Activated T-cell treated with anti-CD3 and anti-CD28 coated beads, Interleukin-2, amount 50 U/mL, for 24 hours (primary cell): Measurements from ENCODE around the gene ECSCR.
"Not testable (repeated sequence)": the region's sequence is repeated elsewhere in the genome, so short reads cannot be mapped to it uniquely, and the experiment has no call there.

Experiments
- DNase-seq: peaks from one replicate; pipeline ENCODE4 v3.0.0-alpha.2; 2020
- H3K27ac Mint-ChIP-seq: 2 replicates; pipeline ENCODE4 v1.8.0; 2020; ENCODE audit warnings: mild to moderate bottlenecking, mixed read lengths
- H3K27me3 Mint-ChIP-seq: 2 replicates; pipeline ENCODE4 v1.8.0; 2020; ENCODE audit warnings: mixed read lengths
- H3K36me3 Mint-ChIP-seq: 2 replicates; pipeline ENCODE4 v1.8.0; 2020; ENCODE audit warnings: low read depth, mixed read lengths
- H3K4me1 Mint-ChIP-seq: 2 replicates; pipeline ENCODE4 v1.8.0; 2020; ENCODE audit warnings: low read depth, mixed read lengths
- H3K4me3 Mint-ChIP-seq: 2 replicates; pipeline ENCODE4 v1.8.0; 2020; ENCODE audit warnings: mild to moderate bottlenecking, moderate library complexity, mixed read lengths
- H3K9me3 Mint-ChIP-seq: 2 replicates; pipeline ENCODE4 v1.8.0; 2020; ENCODE audit warnings: mixed read lengths

Gene ECSCR

GRCh38 chr5:139416651-139417050 lies 45.9 kb downstream of the ECSCR start:
- Mint-ChIP-seq H3K4me3 (no peak overlapping the region), H3K36me3 (peaks cover 86% of the 10 kb centered on the region), H3K4me1 (peaks cover 56% of the 10 kb centered on the region), H3K27ac (peak overlapping the region; percentile 99), H3K9me3 (no peaks in the 10 kb centered on the region), H3K27me3 (no peaks in the 10 kb centered on the region)
- no peak for DNase-seq

- DNase-seq = no peak
- Mint-ChIP-seq H3K4me1 (peaks cover 56% of the 10 kb centered on the region), H3K4me3 (peak overlapping the region; percentile 56), H3K27me3 (no peaks in the 10 kb centered on the region), H3K36me3 (peaks cover 85% of the 10 kb centered on the region), H3K9me3 (no peaks in the 10 kb centered on the region), H3K27ac (peak overlapping the region; percentile 99)
These were observed 46.7 kb downstream of the ECSCR start for GRCh38 chr5:139415869-139416268.

GRCh38 chr5:139415221-139415861 lies 47.2 kb downstream of the ECSCR start:
- Mint-ChIP-seq H3K36me3 (peaks cover 79% of the 10 kb centered on the region), H3K27me3 (no peaks in the 10 kb centered on the region), H3K27ac (peak overlapping the region; percentile 99), H3K4me3 (peak overlapping the region; percentile 56), H3K4me1 (peaks cover 56% of the 10 kb centered on the region), H3K9me3 (no peaks in the 10 kb centered on the region)
- DNase-seq = peak; percentile 62

- DNase-seq = no peak
- Mint-ChIP-seq H3K4me3 (peak overlapping the region; percentile 56), H3K27ac (peak overlapping the region; percentile 99), H3K4me1 (peaks cover 56% of the 10 kb centered on the region), H3K36me3 (peaks cover 73% of the 10 kb centered on the region), H3K27me3 (no peaks in the 10 kb centered on the region), H3K9me3 (no peaks in the 10 kb centered on the region)
These were observed 47.9 kb downstream of the ECSCR start for GRCh38 chr5:139414581-139415130.

GRCh38 chr5:139413963-139414362 lies 48.6 kb downstream of the ECSCR start:
- DNase-seq = no peak
- peaks cover 66% of the 10 kb centered on the region for H3K36me3 Mint-ChIP-seq
- peaks cover 56% of the 10 kb centered on the region for H3K4me1 Mint-ChIP-seq
- H3K4me3 Mint-ChIP-seq = peak overlapping the region; percentile 56
- H3K27ac Mint-ChIP-seq = peak overlapping the region; percentile 99
- H3K9me3 Mint-ChIP-seq = no peaks in the 10 kb centered on the region
- H3K27me3 Mint-ChIP-seq = no peaks in the 10 kb centered on the region

GRCh38 chr5:139413153-139413552 lies 49.4 kb downstream of the ECSCR start:
- no peak overlapping the region for H3K4me3 Mint-ChIP-seq
- peaks cover 58% of the 10 kb centered on the region for H3K36me3 Mint-ChIP-seq
- peaks cover 53% of the 10 kb centered on the region for H3K4me1 Mint-ChIP-seq
- no peak for DNase-seq
- H3K27ac Mint-ChIP-seq = peak overlapping the region; percentile 99
- no peaks in the 10 kb centered on the region for H3K9me3 Mint-ChIP-seq
- H3K27me3 Mint-ChIP-seq = no peaks in the 10 kb centered on the region

- no peak for DNase-seq
- Mint-ChIP-seq H3K36me3 (peaks cover 39% of the 10 kb centered on the region), H3K9me3 (no peaks in the 10 kb centered on the region), H3K4me3 (no peak overlapping the region), H3K27ac (no peak overlapping the region), H3K4me1 (peaks cover 45% of the 10 kb centered on the region), H3K27me3 (no peaks in the 10 kb centered on the region)
These were observed 51.3 kb downstream of the ECSCR start for GRCh38 chr5:139410993-139411828.

GRCh38 chr5:139410121-139410992 lies 52.2 kb downstream of the ECSCR start:
- peaks cover 33% of the 10 kb centered on the region for H3K36me3 Mint-ChIP-seq
- no peaks in the 10 kb centered on the region for H3K9me3 Mint-ChIP-seq
- H3K4me3 Mint-ChIP-seq = no peak overlapping the region
- H3K4me1 Mint-ChIP-seq = peaks cover 36% of the 10 kb centered on the region
- no peak overlapping the region for H3K27ac Mint-ChIP-seq
- H3K27me3 Mint-ChIP-seq = no peaks in the 10 kb centered on the region
- no peak for DNase-seq

GRCh38 chr5:139409116-139409515 lies 53.4 kb downstream of the ECSCR start:
- H3K4me3 Mint-ChIP-seq, H3K9me3 Mint-ChIP-seq, DNase-seq, H3K27me3 Mint-ChIP-seq, H3K27ac Mint-ChIP-seq: not testable (repeated sequence)
- peaks cover 24% of the 10 kb centered on the region for H3K36me3 Mint-ChIP-seq
- peaks cover 32% of the 10 kb centered on the region for H3K4me1 Mint-ChIP-seq

- no peaks in the 10 kb centered on the region for H3K9me3 Mint-ChIP-seq
- H3K27ac Mint-ChIP-seq = no peak overlapping the region
- H3K27me3 Mint-ChIP-seq = no peaks in the 10 kb centered on the region
- peaks cover 20% of the 10 kb centered on the region for H3K36me3 Mint-ChIP-seq
- no peak for DNase-seq
- H3K4me1 Mint-ChIP-seq = peaks cover 29% of the 10 kb centered on the region
- H3K4me3 Mint-ChIP-seq = no peak overlapping the region
These were observed 54.4 kb downstream of the ECSCR start for GRCh38 chr5:139408191-139408590.

GRCh38 chr5:139407517-139407916 lies 55.0 kb downstream of the ECSCR start:
- no peak for DNase-seq
- Mint-ChIP-seq H3K36me3 (peaks cover 13% of the 10 kb centered on the region), H3K27ac (no peak overlapping the region), H3K4me3 (no peak overlapping the region), H3K4me1 (peaks cover 29% of the 10 kb centered on the region), H3K9me3 (no peaks in the 10 kb centered on the region), H3K27me3 (no peaks in the 10 kb centered on the region)

GRCh38 chr5:139406963-139407362 lies 55.6 kb downstream of the ECSCR start:
- no peak for DNase-seq
- H3K27me3 Mint-ChIP-seq = no peaks in the 10 kb centered on the region
- no peaks in the 10 kb centered on the region for H3K9me3 Mint-ChIP-seq
- no peak overlapping the region for H3K27ac Mint-ChIP-seq
- H3K4me3 Mint-ChIP-seq = no peak overlapping the region
- H3K4me1 Mint-ChIP-seq = peaks cover 30% of the 10 kb centered on the region
- H3K36me3 Mint-ChIP-seq = peaks cover 9% of the 10 kb centered on the region

- H3K4me1 Mint-ChIP-seq = peaks cover 36% of the 10 kb centered on the region
- H3K27ac Mint-ChIP-seq = peak overlapping the region; percentile 99
- no peaks in the 10 kb centered on the region for H3K9me3 Mint-ChIP-seq
- peak overlapping the region; percentile 85 for H3K4me3 Mint-ChIP-seq
- H3K27me3 Mint-ChIP-seq = no peaks in the 10 kb centered on the region
- H3K36me3 Mint-ChIP-seq = peaks cover 10% of the 10 kb centered on the region
- DNase-seq = no peak
These were observed 58.1 kb downstream of the ECSCR start for GRCh38 chr5:139404484-139404840.

- Mint-ChIP-seq H3K27me3 (no peaks in the 10 kb centered on the region), H3K4me1 (peaks cover 40% of the 10 kb centered on the region), H3K27ac (peak within 1 kb of the TSS; percentile 99), H3K36me3 (peaks cover 14% of the 10 kb centered on the region), H3K4me3 (peak within 1 kb of the TSS; percentile 85), H3K9me3 (no peaks in the 10 kb centered on the region)
- DNase-seq = peak; percentile 98
These were observed 58.6 kb downstream of the ECSCR start, which contains the start of gene SPATA24 for GRCh38 chr5:139403787-139404483. Gene SPATA24, minus strand, starts transcription at chr5:139404089. Its CDS starts 29 bp downstream, at chr5:139404060.
